GM10248 (cell line): ENCODE data around the gene AK2.

Source experiments
- CTCF ChIA-PET: fragments of 300-600 bp; sonication (Branson Sonifier 250); formaldehyde crosslinking; extraction: SDS; loops from one replicate; lab custom pipeline; 2021; ENCODE audit warnings: antibody characterized with exemption; lab: Yijun Ruan, JAX
- POLR2A ChIA-PET: fragments of 350-650 bp; sonication (Branson Sonifier 250); formaldehyde crosslinking; extraction: SDS; loops from one replicate; lab custom pipeline; 2020; ENCODE audit warnings: antibody characterized with exemption; lab: Yijun Ruan, JAX
- DNase-seq: peaks from one replicate; pipeline ENCODE4 v3.0.0; 2012; ENCODE audit errors: extremely low spot score
- CTCF ChIP-seq: IDR thresholded peaks from 2 replicates; pipeline ENCODE4 v1.5.1; 2012; ENCODE audit warnings: mild to moderate bottlenecking, low read depth; ENCODE audit errors: extremely low read depth, missing control alignments, control extremely low read depth

The AK2 gene

GRCh38 chr1:33009561-33009960, 27.1 kb downstream of the AK2 start:
- POLR2A ChIA-PET = interaction anchor here (1.5 kb wide), 1 partner anchor 45 kb away, joined by 4 read pairs; the partner anchor contains the start of gene RNF19B
- DNase-seq = no peak
- no peak for TF ChIP-seq CTCF
- CTCF ChIA-PET = interaction anchor here (0.7 to 5.9 kb wide), 4 partner anchors 8 to 79 kb away, joined by 3 to 62 read pairs (median 6); no protein-coding TSS in a partner anchor

GRCh38 chr1:33008051-33008914, 28.4 kb downstream of the AK2 start:
- POLR2A ChIA-PET = interaction anchor here (0.7 to 1.5 kb wide), 2 partner anchors 14 to 44 kb away, joined by 3 to 4 read pairs; partner anchors contain the start of gene RNF19B
- CTCF ChIA-PET = interaction anchor here (0.8 to 5.9 kb wide), 11 partner anchors 9 to 78 kb away, joined by 3 to 62 read pairs (median 5); partner anchors contain the start of gene RNF19B
- DNase-seq = no peak
- TF ChIP-seq CTCF = no peak

GRCh38 chr1:33007190-33008050, 29.3 kb downstream of the AK2 start:
- ChIA-PET CTCF (interaction anchor here (0.6 to 5.9 kb wide), 17 partner anchors 8 to 75 kb away, joined by 3 to 62 read pairs (median 4); partner anchors contain the start of gene RNF19B), POLR2A (no interaction called here)
- no peak for DNase-seq
- no peak for TF ChIP-seq CTCF

- CTCF ChIA-PET = interaction anchor here (0.9 to 5.9 kb wide), 14 partner anchors 9 to 486 kb away, joined by 3 to 62 read pairs (median 4); no protein-coding TSS in a partner anchor
- no peak for TF ChIP-seq CTCF
- no peak for DNase-seq
- POLR2A ChIA-PET = interaction anchor here (1.7 kb wide), 1 partner anchor 12 kb away, joined by 4 read pairs; no protein-coding TSS in a partner anchor
Observed at GRCh38 chr1:33005838-33006421, 30.8 kb downstream of the AK2 start.

- ChIA-PET CTCF (interaction anchor here (0.8 to 5.9 kb wide), 12 partner anchors 10 to 485 kb away, joined by 3 to 62 read pairs (median 4); no protein-coding TSS in a partner anchor), POLR2A (interaction anchor here (0.6 to 1.7 kb wide), 2 partner anchors 12 to 15 kb away, joined by 3 to 4 read pairs; no protein-coding TSS in a partner anchor)
- no peak for DNase-seq
- no peak for TF ChIP-seq CTCF
Observed at GRCh38 chr1:33005117-33005837, 31.4 kb downstream of the AK2 start.
